Ascending aorta (tissue), 2 donors: ENCODE measurements around the gene SSU72. TPM values are rescaled to one million over a fixed set of nuclear protein-coding genes. Genes with fewer than 3 reads are reported as not detected.

Experiments used
- DNase-seq, 2 donors: peaks; one replicate each; pipeline ENCODE4 v3.0.0-alpha.2; 2019; ENCODE audit warnings: low spot score in 2 of 2
- H3K27ac ChIP-seq, 2 donors: fragments of 200-600 bp; sonication (generic); one replicate each; pipeline ENCODE4 v1.5.1; 2016 to 2017; ENCODE audit warnings: mild to moderate bottlenecking in 1 of 2
- H3K27me3 ChIP-seq: fragments of 200-600 bp; sonication (generic); one replicate; pipeline ENCODE4 v1.5.1; 2017
- H3K36me3 ChIP-seq, 2 donors: fragments of 200-600 bp; sonication (generic); one replicate each; pipeline ENCODE4 v1.5.1; 2016
- H3K4me1 ChIP-seq, 2 donors: fragments of 200-600 bp; sonication (generic); one replicate each; pipeline ENCODE4 v1.5.1; 2016 to 2017; ENCODE audit warnings: mild to moderate bottlenecking in 1 of 2
- H3K4me3 ChIP-seq, 2 donors: fragments of 200-600 bp; sonication (generic); one replicate each; pipeline ENCODE4 v1.5.1; 2016 to 2017; ENCODE audit warnings: mild to moderate bottlenecking in 1 of 2
- H3K9me3 ChIP-seq, 2 donors: fragments of 200-600 bp; sonication (generic); one replicate each; pipeline ENCODE4 v1.5.1; 2016
- CTCF ChIP-seq, 3 experiments: fragments of 200-600 bp in 2 of 3; fragments of 450-650 bp in 1 of 3; sonication (generic) in 2 of 3; IDR thresholded peaks; one replicate each; pipeline ENCODE4 v1.5.1; 2016 to 2019; ENCODE audit warnings: antibody characterized with exemption in 3 of 3, mild to moderate bottlenecking in 1 of 3, moderate library complexity in 1 of 3
- intact Hi-C: fragments of 100-400 bp; cut with DNase I; formaldehyde crosslinking; loops from one replicate; pipeline ENCODE4 v1.15.1; 2023
- total RNA-seq: library from RNA; depleted of rRNA; stranded (reverse); fragments of >200 nt; gene quantifications from one replicate; pipeline ENCODE4 v1.1.0, GENCODE V29; 2016

Gene SSU72
- total RNA-seq, 1 donor from 2014 or later: 50.1 TPM

- Histone ChIP-seq H3K9me3 (no peaks in the 10 kb centered on the region), H3K27ac (no peak overlapping the region), H3K36me3 (no peaks in the 10 kb centered on the region), H3K4me3 (no peak overlapping the region), H3K4me1 (peaks cover 4 to 5% of the 10 kb centered on the region in 2 donors), H3K27me3 (no peaks in the 10 kb centered on the region)
- no peak for TF ChIP-seq CTCF (IDR thresholded peaks at IDR 0.05)
- intact Hi-C loops: no loop called here
- DNase-seq: no peak
Observed at GRCh38 chr1:1578371-1578940, 3.8 kb upstream of the SSU72 start.

GRCh38 chr1:1577367-1578011 lies 2.8 kb upstream of the SSU72 start:
- Histone ChIP-seq H3K4me3 (no peak overlapping the region), H3K27ac (no peak overlapping the region), H3K9me3 (no peaks in the 10 kb centered on the region), H3K36me3 (no peaks in the 10 kb centered on the region), H3K4me1 (peaks cover 8 to 13% of the 10 kb centered on the region in 2 donors), H3K27me3 (no peaks in the 10 kb centered on the region)
- no peak for DNase-seq
- no peak for TF ChIP-seq CTCF (IDR thresholded peaks at IDR 0.05)
- intact Hi-C loops: no loop called here

- intact Hi-C loops: loop anchor here (1.0 to 2.0 kb wide), 4 partner anchors 41 to 151 kb away; partner anchors contain the start of genes ATAD3A, ATAD3B, CDK11A and MIB2
- H3K4me1 ChIP-seq: peaks cover 8 to 13% of the 10 kb centered on the region in 2 donors
- H3K27ac ChIP-seq: peak overlapping the region; percentile 97 to 99
- DNase-seq: peak in 1 of 2 donors; percentile 80
- no peaks in the 10 kb centered on the region for H3K27me3 ChIP-seq
- TF ChIP-seq CTCF (IDR thresholded peaks at IDR 0.05): peak in 1 of 3 experiments; percentile 3
- no peaks in the 10 kb centered on the region for H3K9me3 ChIP-seq
- H3K36me3 ChIP-seq: peaks cover 4 to 6% of the 10 kb centered on the region in 2 donors
- H3K4me3 ChIP-seq: peak overlapping the region; percentile 97 to 99
Observed at GRCh38 chr1:1573843-1574720, 581 bp downstream of the SSU72 start.

- Histone ChIP-seq H3K27me3 (no peaks in the 10 kb centered on the region), H3K4me3 (no peak overlapping the region), H3K27ac (no peak overlapping the region), H3K9me3 (no peaks in the 10 kb centered on the region), H3K36me3 (peaks cover 8 to 18% of the 10 kb centered on the region in 2 donors), H3K4me1 (peaks cover 5 to 8% of the 10 kb centered on the region in 2 donors)
- no peak for TF ChIP-seq CTCF (IDR thresholded peaks at IDR 0.05)
- intact Hi-C loops: no loop called here
- DNase-seq: no peak
Observed at GRCh38 chr1:1569341-1569740, 5.3 kb downstream of the SSU72 start.

GRCh38 chr1:1567891-1568291 lies 6.8 kb downstream of the SSU72 start:
- intact Hi-C loops: no loop called here
- no peak overlapping the region for H3K27ac ChIP-seq
- H3K27me3 ChIP-seq: no peaks in the 10 kb centered on the region
- H3K4me3 ChIP-seq: no peak overlapping the region
- no peaks in the 10 kb centered on the region for H3K9me3 ChIP-seq
- DNase-seq: no peak
- no peak for TF ChIP-seq CTCF (IDR thresholded peaks at IDR 0.05)
- H3K4me1 ChIP-seq: peaks cover 0 to 3% of the 10 kb centered on the region in 2 donors
- peaks cover 22 to 32% of the 10 kb centered on the region in 2 donors for H3K36me3 ChIP-seq
